Fibroblast of lung (primary cell): Measurements from ENCODE around the gene OR2D3.

Source experiments
- EZH2 ChIP-seq: IDR thresholded peaks from 2 replicates; pipeline ENCODE4 v1.5.1; 2012; ENCODE audit warnings: low read length, control low read depth, mild to moderate bottlenecking; ENCODE audit errors: missing control alignments
- TF ChIP-seq, protein P1 (sequence below), 2 donors: IDR thresholded peaks in 1 of 2; conservative IDR thresholded peaks in 1 of 2; 1 replicate in 1 of 2; 2 replicates in 1 of 2; pipeline ENCODE4 v1.5.1; 2011 to 2012; ENCODE audit warnings: low read length in 2 of 2, control low read depth in 1 of 2, inconsistent platforms in 1 of 2, low read depth in 1 of 2, mild to moderate bottlenecking in 1 of 2

DNA sequence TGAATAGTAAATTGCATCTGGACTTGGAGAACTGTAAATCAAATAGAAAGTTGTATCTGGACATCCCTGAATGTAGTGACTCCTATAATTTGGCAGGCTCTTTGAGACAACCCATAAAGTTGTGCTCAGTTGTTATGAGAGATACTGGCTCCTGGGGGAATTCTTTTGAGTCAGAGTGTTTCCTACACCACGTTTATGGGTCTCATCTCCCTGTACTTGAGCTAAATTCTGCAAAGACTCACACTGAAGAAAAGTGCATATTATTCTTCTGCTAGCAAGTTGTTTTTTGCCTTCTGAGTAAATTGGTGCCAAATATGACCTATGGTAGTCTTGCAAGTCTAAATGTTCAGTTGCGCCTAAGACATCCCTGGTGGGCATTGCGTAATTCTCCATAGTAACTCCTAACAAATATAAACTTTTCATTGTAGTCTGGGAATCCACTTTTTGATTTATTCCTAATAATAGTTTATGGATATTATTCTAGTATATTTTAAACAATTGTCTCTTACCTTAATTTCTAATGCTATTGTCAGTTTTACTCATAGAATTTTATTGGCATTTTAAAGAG is 10.4 kb downstream of the OR2D3 start:
- TF ChIP-seq, protein P1, sequence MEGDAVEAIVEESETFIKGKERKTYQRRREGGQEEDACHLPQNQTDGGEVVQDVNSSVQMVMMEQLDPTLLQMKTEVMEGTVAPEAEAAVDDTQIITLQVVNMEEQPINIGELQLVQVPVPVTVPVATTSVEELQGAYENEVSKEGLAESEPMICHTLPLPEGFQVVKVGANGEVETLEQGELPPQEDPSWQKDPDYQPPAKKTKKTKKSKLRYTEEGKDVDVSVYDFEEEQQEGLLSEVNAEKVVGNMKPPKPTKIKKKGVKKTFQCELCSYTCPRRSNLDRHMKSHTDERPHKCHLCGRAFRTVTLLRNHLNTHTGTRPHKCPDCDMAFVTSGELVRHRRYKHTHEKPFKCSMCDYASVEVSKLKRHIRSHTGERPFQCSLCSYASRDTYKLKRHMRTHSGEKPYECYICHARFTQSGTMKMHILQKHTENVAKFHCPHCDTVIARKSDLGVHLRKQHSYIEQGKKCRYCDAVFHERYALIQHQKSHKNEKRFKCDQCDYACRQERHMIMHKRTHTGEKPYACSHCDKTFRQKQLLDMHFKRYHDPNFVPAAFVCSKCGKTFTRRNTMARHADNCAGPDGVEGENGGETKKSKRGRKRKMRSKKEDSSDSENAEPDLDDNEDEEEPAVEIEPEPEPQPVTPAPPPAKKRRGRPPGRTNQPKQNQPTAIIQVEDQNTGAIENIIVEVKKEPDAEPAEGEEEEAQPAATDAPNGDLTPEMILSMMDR (conservative IDR thresholded peaks at IDR 0.05 in 1 of 2, IDR thresholded peaks at IDR 0.05 in 1 of 2; ENCODE audit: low read depth in 1 of 2, low read length in 2 of 2), result no peak
- TF ChIP-seq EZH2, result no peak
